GM19193 (cell line): ENCODE data around the gene CCSAP.

Experiments
- POLR2A ChIP-seq: IDR thresholded peaks from 4 replicates; pipeline ENCODE4 v1.6.1; 2011; ENCODE audit not compliant: insufficient read depth, insufficient read length; ENCODE audit errors: extremely low read depth

CCSAP gene

DNA sequence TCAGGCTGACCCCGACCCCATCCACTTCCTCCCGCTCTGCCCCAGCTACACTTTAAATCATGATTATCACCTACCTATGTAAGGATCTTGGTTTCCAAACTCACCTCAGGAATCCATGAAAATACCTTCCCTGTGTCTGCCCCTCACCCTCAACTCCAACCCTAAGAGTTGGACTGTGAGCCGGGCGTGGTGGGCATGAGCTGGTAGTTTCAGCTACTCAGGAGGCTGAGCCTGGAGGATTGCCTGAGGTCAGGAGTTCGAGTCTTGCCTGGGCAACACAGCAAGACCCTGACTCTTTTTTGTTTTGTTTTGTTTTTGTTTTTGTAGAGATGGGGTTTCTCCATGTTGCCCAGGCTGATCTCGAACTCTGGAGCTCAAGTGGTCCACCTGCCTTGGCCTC, 30.5 kb upstream of the CCSAP start:
- TF ChIP-seq POLR2A, result no peak

DNA sequence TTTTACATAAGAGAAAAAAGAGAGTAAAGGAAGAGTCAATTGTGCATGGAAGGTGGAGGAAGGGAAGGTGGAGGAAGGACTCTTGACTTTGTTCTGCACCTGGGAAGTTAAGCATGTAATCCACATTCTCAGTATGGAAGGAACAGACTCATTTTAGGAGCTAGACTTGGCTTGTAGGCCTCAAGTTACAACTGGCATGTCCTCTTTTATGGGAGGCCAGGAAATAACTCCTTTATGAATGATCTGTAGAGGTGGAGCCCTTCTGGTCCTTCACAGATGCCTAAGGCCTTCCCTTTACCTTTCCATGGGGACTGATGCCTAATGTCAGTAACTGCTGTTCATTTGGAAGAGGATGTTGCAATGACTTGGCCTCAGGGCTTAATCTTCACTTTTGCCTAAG, 29.4 kb upstream of the CCSAP start:
- TF ChIP-seq POLR2A, result no peak

DNA sequence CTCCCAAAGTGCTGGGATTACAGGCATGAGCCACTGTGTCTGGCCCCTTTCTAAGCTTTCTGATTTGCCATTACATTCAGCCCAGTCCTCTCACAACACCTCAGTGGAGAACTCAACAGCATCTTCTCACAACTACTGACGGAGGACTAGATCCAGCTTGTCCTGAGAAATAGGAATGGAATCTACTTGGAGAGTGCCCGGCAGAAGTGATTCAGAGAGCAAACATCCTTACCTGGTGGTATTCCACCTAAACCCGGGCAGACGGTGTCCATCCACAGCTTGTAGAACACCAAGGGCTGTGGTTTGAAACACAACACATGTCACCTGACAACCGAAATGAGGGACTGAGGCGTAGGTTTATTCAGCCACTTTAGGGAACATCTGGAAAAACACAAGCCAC, 28.8 kb upstream of the CCSAP start:
- TF ChIP-seq POLR2A, result no peak

DNA sequence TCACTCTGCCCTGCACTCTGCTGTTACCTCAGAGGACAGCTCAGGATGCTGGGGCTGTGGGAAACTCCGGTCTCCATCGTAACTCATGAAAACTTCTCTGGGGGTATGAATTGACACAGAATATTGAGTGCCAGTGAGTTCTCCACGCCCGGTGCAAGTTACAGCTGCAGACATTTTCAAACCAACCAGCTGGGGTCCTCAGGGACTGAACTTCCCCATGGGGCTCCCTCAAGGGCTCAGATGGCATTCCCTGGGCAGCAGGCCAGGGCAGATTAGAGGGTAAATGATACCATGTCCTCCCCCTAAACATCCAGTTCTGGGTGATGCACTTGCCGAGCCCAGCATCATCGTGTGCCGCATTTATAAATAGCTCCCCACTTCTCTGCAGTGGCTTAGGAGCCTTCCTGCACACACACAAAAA, 27.8 kb upstream of the CCSAP start:
- no peak for TF ChIP-seq POLR2A

DNA sequence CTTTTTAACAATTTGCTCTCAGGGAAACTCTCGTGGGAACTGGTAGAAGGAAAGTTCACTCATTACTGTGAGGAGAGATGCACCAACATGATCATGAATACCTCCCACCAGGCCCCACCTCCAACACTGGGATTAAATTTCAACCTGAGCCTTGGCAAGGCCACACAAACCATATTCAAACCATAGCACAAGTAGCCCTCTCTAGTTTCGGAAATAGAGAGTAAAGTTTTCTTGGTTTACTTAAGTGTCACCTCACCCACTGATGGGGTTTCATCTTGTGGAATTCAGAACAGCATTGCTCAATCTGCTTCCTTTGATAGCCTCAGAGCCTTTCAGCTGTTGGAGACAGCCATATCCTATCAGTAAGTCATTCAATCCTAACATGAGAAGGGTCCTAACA, 25.5 kb upstream of the CCSAP start:
- TF ChIP-seq POLR2A, result no peak

DNA sequence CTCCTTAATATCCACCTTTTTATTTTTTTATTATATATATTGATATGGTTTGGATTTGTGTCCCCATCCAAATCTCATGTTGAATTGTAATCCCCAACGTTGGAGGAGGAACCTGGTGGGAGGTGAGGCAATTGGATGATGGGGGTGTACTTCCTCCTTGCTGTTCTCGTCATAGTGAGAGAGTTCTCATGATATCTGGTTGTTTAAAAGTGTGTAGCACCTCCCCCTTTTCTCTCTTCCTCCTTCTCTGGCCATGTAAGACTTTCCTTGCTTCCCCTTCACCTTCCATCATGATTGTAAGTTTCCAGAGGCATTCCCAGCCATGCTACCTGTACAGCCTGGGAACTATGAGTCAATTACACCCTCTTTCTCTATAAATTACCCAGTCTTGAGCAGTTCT, 22.7 kb upstream of the CCSAP start:
- TF ChIP-seq POLR2A, result no peak

DNA sequence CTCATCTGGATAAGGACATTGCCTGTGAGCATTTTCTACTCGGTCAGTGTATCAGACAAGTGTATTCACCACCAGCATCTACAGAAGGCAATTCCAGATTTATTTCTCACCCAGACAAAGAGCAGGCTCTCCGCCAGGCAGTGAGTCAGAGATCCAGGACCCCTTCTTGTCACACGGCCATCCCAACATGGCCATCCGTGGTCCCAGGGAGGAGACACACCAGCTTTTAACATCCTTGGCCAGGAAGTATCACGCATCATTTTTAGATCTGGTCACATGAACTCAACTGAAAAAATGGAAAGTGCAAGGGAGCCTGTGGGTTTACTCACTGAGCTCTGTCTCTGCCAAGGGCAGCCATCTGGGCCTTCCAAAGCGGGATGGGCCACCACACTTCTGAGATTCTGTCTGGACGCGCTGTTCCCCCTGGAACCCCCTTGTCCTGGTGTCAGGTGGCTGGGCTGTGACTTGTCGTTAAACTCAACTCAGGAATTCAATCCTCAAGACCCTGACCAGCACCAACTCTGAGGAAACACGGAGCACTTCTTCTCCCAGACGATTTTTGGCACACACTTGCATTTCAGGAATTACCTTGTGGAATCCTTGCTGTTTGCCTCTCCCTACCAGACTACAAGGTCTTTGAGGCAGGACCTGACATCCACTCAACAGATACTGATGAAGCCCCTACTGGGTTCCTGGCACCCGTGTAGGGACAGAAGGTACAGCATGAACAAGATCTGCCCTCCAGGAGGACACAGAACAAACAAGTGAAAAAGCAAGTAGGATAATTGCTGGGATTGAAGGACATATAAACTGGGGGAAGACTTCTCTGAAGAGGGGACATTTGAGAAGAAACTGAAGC, 21.6 kb upstream of the CCSAP start:
- no peak for TF ChIP-seq POLR2A

DNA sequence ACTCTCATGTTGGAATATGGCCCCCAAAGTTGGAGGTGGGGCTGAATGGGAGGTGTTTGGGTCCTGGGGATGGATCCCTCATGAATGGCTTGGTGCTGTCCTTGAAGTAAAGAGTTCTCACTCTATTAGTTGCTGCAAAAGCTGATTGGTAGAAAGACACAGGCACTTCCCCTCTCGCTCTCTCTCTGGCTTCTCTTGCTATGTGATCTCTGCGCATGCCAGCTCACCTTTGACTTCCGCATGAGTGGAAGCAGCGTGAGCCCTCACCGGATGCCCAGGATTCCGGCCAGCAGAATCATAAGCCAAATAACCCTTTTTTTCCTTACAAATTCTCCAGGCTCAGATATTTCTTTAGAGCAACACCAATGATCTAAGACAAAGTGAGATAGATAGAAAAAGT, 20.9 kb upstream of the CCSAP start:
- no peak for TF ChIP-seq POLR2A

DNA sequence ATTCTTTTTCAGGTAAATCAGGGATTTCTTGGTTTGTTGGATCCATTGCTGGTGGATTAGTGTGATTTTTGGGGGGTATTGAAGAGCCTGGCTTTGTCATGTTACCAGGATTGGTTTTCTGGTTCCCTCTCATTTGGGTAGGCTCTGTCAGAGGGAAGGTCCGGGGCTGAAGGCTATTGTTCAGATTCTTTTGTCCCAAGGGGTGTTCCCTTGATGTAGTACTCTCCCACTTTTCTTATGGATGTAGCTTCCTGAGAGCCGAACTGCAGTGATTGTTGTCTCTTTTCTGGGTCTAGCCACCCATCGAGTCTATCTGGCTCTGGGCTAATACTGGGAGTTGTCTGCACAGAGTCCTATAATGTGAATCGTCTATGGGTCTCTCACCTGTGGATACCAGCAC, 17.6 kb upstream of the CCSAP start:
- no peak for TF ChIP-seq POLR2A

DNA sequence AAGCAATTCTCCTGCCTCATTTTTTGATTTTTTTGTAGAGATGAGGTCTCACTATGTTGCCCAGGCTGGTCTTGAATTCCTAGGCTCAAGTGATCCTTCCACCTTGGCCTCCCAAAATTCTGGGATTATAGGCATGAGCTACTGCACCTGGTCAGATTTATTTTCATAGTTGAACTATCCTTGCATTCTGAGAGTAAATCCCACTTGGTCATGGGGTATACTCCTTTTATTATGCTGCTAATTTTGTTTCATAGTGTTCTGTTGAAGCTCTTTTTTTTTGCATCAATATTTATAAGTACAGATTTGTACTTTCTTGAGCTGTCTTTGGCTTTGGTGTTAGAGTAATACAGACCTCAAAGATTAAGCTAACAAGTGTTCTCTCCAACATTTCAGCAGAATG, 12.8 kb upstream of the CCSAP start:
- no peak for TF ChIP-seq POLR2A

DNA sequence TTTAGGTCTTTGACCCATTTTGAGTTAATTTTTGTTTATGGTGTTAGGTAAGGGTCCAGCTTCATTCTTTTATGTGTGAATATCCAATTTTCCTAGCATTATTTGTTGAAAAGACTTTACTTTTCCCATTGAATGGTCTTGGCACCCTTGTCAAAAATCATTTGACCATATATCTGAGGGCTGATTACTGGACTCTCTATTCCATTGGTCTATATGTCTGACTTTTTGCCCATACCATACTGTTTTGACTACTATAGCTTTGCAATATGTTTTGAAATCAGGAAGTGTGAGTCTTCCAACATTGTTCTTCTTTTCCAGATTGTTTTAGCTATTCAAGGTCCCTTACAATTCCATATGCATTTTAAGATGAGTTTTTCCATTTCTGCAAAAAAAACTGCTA, 11.4 kb upstream of the CCSAP start:
- no peak for TF ChIP-seq POLR2A

DNA sequence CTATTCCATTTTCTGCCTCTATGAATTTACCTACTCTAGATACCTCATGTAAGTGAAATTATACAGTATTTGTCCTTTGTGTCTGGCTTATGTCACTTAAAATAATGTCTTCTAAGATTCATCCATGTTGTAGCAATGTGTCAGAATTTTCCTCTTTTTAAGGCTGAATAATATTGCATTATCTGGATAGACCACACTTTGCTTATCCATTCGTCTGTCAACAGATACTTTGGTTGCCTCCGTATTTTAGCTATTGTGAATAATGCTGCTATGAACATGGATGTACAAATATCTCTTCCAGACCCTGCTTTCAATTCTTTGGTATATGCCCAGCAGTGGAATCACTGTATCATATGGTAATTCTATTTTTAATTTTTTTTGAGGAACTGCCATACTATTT, 10.1 kb upstream of the CCSAP start:
- TF ChIP-seq POLR2A, result no peak

DNA sequence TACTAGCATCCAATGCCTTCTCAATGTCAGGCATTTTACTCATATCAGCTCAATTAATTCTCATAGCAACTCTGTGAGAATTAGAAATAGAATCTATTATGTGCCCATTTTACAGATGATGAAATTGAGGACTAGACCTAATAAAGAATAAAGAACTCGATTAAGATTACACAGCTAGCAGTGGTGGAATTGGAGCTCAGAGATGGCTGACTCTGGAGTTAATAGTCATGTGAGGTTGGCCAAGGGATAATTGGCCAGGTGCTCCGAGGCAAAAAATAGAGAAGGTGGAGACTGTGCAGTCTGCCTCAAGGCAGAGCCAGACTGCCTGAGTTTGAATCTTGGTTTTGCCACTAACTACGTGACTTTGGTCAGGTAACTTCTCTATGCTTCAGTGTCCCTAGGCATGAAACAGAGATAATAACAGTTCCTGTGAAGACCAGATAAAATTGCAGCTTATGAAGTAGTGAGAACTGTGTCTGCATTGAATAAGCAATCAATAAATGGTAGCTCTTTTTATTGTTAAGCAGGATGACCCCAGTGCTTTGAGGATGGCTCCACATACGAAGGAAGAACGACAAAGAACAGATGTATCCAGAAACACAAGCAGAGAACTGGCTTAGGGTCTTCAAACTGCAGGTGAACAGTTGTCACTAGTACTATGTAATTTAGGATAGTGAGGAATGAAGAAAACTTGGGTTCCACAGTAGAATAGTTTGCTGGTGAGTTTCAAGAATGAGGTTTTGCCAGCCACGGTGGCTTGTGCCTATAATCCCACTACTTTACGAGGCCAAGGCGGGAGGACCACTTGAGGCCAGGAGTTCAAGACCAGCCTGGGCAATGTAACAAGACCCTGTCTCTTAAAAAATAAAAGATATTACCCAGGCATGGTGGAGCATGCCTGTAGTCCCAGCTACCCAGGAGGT, 6.9 kb upstream of the CCSAP start:
- no peak for TF ChIP-seq POLR2A

DNA sequence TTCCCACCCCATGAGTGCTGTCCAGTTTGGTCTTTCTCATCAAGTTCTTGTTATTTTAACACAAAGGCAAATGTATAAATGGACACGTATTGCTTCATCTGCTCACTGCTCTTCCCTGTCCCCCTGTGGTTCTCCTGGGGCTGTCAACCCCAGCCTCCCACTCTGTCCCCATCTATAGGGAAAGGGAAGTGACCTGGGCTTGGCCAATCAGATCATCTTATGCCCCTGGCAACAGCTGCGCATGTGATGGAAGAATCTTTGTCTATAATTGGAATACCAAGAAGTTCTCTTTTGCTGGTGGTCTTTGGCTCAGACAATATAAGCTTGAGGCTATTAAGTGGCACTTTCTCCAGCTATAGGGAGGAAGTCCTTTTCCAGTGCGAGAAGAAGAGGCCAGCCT, 4.7 kb upstream of the CCSAP start:
- no peak for TF ChIP-seq POLR2A

DNA sequence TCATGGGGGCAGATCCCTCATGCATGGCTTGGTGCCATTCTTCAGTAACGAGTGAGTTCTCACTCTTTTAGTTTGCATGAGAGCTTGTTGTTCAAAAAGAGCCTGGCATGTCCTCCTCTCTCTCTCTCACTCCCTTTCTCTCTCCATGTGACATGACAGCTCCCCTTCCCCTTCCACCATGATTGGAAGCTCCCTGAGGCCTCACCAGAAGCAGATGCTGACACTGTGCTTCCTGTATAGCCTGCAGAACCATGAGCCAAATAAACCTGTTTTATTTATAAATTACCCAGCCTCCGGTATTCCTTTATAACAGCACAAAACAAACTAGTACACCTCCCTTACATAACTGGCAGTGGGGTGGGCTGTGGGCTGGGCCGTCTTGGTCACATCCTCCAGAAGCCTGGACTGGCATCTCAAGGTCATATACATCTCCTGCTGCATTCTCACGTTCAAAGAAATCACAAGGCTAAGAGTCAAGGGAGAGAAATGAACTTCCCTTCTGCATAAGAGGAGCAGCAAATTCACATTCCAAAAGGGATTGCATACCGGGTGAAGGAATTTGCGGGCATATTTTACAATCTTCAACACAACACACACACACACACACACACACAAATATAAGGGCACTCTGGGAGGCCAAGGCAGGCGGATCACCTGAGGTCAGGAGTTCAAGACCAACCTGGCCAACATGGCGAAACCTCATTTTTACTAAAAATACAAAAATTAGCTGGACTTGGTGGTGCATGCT, 2.3 kb upstream of the CCSAP start:
- no peak for TF ChIP-seq POLR2A

DNA sequence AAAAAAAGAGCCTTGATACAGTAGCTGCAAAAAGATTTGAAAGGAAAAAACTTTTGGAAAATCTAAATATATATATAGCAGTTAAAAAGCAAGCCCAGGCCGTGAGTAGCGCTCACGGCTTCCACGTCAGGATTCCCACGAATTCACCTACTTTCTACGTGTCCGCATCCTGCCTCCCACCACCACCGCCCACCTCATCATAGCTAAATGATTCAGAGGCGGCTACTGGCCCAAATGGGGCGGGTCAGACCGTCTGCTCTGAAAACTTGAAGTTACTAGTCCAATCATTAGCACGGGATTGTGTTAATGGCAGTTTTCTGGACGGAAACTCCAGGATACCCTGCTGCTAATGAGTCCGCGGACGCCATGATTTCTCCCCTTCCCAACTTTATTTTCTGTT, 1.3 kb upstream of the CCSAP start:
- TF ChIP-seq POLR2A, result no peak
